Measurements from ENCODE around the gene LAMB1. TPM values are rescaled to one million over a fixed set of nuclear protein-coding genes. Genes with fewer than 3 reads are reported as not detected.

The LAMB1 gene
- total and polyA plus RNA-seq, 2 of the 13 experiments (the other 11 are each of a cell fraction or from before 2014, with no cell fraction given) = 109 to 124 TPM

GRCh38 chr7:108028111-108028510 lies 25.1 kb upstream of the LAMB1 start (continued):
- no peak for TF ChIP-seq ZBED4 (CRISPR knock-in tag; IDR thresholded peaks at IDR 0.05; ENCODE audit: borderline replicate concordance)
- TF ChIP-seq RXRB (CRISPR knock-in tag; IDR thresholded peaks at IDR 0.05; ENCODE audit: borderline replicate concordance) = peak; percentile 75
- TF ChIP-seq ZNF768 (CRISPR knock-in tag; IDR thresholded peaks at IDR 0.05) = no peak
- 0 out of 2 replicates have a peak, but pooled peaks have one; percentile 30 for TF ChIP-seq PPARG (CRISPR knock-in tag; conservative IDR thresholded peaks at IDR 0.05)
- TF ChIP-seq TOE1 (CRISPR knock-in tag; IDR thresholded peaks at IDR 0.05) = no peak
- no peak for TF ChIP-seq ZBTB44 (CRISPR knock-in tag; IDR thresholded peaks at IDR 0.05)
- TF ChIP-seq ZNF232 (CRISPR knock-in tag; IDR thresholded peaks at IDR 0.05; ENCODE audit: borderline replicate concordance) = no peak
- TF ChIP-seq SOX5 (CRISPR knock-in tag; IDR thresholded peaks at IDR 0.05; ENCODE audit: borderline replicate concordance) = peak; percentile 77; the same call in 1 of the 2 replicates
- no peak for TF ChIP-seq ZNF484 (CRISPR knock-in tag; IDR thresholded peaks at IDR 0.05; ENCODE audit: borderline replicate concordance, low read depth)
- TF ChIP-seq MIER2 (CRISPR knock-in tag; IDR thresholded peaks at IDR 0.05) = no peak
- TF ChIP-seq, protein P1, sequence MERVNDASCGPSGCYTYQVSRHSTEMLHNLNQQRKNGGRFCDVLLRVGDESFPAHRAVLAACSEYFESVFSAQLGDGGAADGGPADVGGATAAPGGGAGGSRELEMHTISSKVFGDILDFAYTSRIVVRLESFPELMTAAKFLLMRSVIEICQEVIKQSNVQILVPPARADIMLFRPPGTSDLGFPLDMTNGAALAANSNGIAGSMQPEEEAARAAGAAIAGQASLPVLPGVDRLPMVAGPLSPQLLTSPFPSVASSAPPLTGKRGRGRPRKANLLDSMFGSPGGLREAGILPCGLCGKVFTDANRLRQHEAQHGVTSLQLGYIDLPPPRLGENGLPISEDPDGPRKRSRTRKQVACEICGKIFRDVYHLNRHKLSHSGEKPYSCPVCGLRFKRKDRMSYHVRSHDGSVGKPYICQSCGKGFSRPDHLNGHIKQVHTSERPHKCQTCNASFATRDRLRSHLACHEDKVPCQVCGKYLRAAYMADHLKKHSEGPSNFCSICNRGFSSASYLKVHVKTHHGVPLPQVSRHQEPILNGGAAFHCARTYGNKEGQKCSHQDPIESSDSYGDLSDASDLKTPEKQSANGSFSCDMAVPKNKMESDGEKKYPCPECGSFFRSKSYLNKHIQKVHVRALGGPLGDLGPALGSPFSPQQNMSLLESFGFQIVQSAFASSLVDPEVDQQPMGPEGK (CRISPR knock-in tag; IDR thresholded peaks at IDR 0.05) = no peak
- no peak for TF ChIP-seq ZBTB8A (CRISPR knock-in tag; IDR thresholded peaks at IDR 0.05; ENCODE audit: borderline replicate concordance, low read depth)

Data from HepG2 (cell line).